ENCODE data around the gene ZNF37A. TPM values are rescaled to one million over a fixed set of nuclear protein-coding genes. Genes with fewer than 3 reads are reported as not detected.
"Not testable (repeated sequence)": the region's sequence is repeated elsewhere in the genome, so short reads cannot be mapped to it uniquely, and the experiment has no call there.

ZNF37A gene
- total RNA-seq, 4 donors from 2014 or later: 6.5 to 11.3 (median 9.6) TPM

- 89 to 98% methylated on average over 8 of the region's 8 CpGs for WGBS, 2 donors
- no peak for DNase-seq (ENCODE audit: low spot score in 2 of 2)
- TF ChIP-seq, protein P1, sequence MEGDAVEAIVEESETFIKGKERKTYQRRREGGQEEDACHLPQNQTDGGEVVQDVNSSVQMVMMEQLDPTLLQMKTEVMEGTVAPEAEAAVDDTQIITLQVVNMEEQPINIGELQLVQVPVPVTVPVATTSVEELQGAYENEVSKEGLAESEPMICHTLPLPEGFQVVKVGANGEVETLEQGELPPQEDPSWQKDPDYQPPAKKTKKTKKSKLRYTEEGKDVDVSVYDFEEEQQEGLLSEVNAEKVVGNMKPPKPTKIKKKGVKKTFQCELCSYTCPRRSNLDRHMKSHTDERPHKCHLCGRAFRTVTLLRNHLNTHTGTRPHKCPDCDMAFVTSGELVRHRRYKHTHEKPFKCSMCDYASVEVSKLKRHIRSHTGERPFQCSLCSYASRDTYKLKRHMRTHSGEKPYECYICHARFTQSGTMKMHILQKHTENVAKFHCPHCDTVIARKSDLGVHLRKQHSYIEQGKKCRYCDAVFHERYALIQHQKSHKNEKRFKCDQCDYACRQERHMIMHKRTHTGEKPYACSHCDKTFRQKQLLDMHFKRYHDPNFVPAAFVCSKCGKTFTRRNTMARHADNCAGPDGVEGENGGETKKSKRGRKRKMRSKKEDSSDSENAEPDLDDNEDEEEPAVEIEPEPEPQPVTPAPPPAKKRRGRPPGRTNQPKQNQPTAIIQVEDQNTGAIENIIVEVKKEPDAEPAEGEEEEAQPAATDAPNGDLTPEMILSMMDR (IDR thresholded peaks at IDR 0.05): no peak
- no peak for TF ChIP-seq POLR2A (IDR thresholded peaks at IDR 0.05)
- H3K4me3 ChIP-seq (ENCODE audit: low read depth, poor library complexity, severe bottlenecking): no peak overlapping the region
- intact Hi-C loops (cut with DNase I; ENCODE audit: low total_unique reads): no loop called here
These were observed 23.6 kb upstream of the ZNF37A start for GRCh38 chr10:38070501-38070900.

DNA sequence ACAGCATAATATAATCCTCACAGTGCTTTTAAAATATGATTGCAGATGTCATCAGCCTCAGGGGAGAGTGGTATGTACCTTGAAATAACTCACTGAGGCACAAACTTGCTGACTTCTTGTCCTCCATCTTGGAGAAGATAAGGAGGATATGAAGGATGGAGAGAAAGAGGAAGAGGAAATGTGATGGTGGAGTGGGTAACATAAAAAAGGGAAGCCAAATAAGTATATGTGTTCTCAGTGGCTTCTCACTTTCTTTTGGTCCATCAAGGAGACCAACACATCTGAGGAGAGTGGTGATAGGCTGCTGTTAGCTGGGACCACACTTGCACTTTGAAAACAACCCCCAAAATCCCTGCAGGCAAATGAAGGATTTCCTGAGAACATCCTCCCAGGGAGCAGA lies 21.6 kb upstream of the ZNF37A start:
- intact Hi-C loops (cut with DNase I; ENCODE audit: low total_unique reads): no loop called here
- H3K4me3 ChIP-seq (ENCODE audit: low read depth, poor library complexity, severe bottlenecking): no peak overlapping the region
- no peak for TF ChIP-seq POLR2A (IDR thresholded peaks at IDR 0.05)
- TF ChIP-seq, protein P1 (IDR thresholded peaks at IDR 0.05): no peak
- no peak for DNase-seq (ENCODE audit: low spot score in 2 of 2)

DNA sequence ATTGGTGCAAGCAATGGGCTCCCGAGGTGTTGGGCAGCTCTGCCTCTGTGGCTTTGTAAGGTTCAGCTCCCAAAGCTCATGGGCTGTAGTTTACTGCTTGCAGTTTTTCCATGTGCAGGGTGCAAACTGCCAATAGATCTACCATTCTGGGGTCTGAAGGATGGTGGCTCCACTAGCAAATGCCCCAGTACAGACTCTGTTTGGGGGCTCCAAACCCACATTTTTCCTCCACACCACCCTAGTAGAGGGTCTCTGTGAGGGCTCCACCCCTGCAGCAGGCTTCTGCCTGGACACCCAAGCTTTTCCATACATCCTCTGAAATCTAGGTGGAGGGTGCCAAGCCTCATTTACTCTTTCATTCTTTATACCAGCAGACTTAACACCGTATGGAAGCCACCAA lies 17.4 kb upstream of the ZNF37A start:
- no peak for TF ChIP-seq POLR2A (IDR thresholded peaks at IDR 0.05)
- TF ChIP-seq, protein P1 (IDR thresholded peaks at IDR 0.05): no peak
- DNase-seq (ENCODE audit: low spot score in 2 of 2): no peak
- WGBS, 2 donors: 71 to 85% methylated on average over 2 of the region's 2 CpGs
- intact Hi-C loops (cut with DNase I; ENCODE audit: low total_unique reads): no loop called here
- no peak overlapping the region for H3K4me3 ChIP-seq (ENCODE audit: low read depth, poor library complexity, severe bottlenecking)

GRCh38 chr10:38093318-38093717 lies 819 bp upstream of the ZNF37A start:
- 93 to 95% methylated on average over 15 of the region's 15 CpGs for WGBS, 2 donors
- intact Hi-C loops (cut with DNase I; ENCODE audit: low total_unique reads): loop anchor here (10.0 kb wide), 1 partner anchor 119 kb away; the partner anchor contains the start of gene ZNF25
- not testable (repeated sequence) for H3K4me3 ChIP-seq (ENCODE audit: low read depth, poor library complexity, severe bottlenecking); DNase-seq (ENCODE audit: low spot score in 2 of 2)

DNA sequence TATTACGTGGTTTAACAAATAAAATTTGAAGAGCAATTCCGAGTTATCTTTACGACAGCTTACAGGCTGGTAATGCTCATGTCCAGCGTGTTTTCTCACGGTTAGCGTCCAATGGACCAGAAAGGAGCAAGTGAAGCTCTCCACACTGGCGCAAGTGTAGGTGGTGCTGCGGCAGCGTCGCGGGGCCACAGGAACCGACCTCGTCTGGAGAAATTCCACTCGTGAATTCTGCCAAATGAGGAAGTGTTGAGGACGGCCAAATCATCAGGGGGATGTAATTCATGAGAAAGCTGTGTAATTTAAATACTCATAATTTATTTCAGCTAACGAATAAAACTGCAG lies 350 bp upstream of the ZNF37A start:
- WGBS, 2 donors: 10 to 15% methylated on average over 16 of the region's 16 CpGs
- peak overlapping the region; percentile 85 for H3K4me3 ChIP-seq (ENCODE audit: low read depth, poor library complexity, severe bottlenecking)
- intact Hi-C loops (cut with DNase I; ENCODE audit: low total_unique reads): loop anchor here (10.0 kb wide), 1 partner anchor 119 kb away; the partner anchor contains the start of gene ZNF25
- no peak for TF ChIP-seq POLR2A (IDR thresholded peaks at IDR 0.05)
- TF ChIP-seq, protein P1 (IDR thresholded peaks at IDR 0.05): no peak
- DNase-seq (ENCODE audit: low spot score in 2 of 2): no peak

DNA sequence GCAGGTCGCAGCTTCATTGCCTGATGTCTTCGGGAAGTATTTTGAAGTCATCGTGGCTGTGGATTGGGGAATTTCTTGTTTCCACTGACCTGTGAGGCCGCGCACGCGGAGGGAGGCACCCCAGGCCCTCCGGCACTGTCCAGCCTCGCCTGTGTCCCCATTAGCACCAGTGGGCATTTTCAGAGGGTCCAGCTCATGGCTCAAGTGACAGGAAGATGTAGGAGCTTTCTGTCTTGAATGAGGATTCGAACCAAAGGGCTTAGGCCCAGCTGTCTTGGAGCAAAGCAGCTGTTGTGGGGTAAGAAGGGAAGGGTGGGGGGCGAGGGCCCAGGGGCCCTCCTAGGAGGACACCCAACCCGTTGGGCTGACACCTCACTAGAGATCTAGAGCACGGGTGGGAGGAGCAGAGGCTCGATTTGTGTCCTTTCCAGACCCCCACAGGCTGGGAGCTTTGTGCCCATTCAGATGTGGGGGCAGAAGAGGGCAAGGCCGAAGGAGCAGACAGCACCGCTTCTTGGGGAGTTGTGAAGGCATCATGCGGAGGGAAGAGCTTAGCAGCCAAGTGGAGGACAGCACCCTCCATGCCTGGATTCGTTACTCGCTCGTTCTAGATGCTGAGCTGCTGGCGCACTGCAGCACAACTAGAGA lies 914 bp downstream of the ZNF37A start:
- peak overlapping the region; percentile 85 for H3K4me3 ChIP-seq (ENCODE audit: low read depth, poor library complexity, severe bottlenecking)
- 51 to 66% methylated on average over 19 to 21 of the region's 21 CpGs for WGBS, 2 donors
- TF ChIP-seq, protein P1 (IDR thresholded peaks at IDR 0.05): no peak
- no peak for TF ChIP-seq POLR2A (IDR thresholded peaks at IDR 0.05)
- intact Hi-C loops (cut with DNase I; ENCODE audit: low total_unique reads): loop anchor here (10.0 kb wide), 1 partner anchor 120 kb away; the partner anchor contains the start of gene ZNF25
- no peak for DNase-seq (ENCODE audit: low spot score in 2 of 2)
